ENCODE data around the gene GTF2IRD1.
"Not testable (repeated sequence)": the region's sequence is repeated elsewhere in the genome, so short reads cannot be mapped to it uniquely, and the experiment has no call there.

Gene GTF2IRD1

GRCh38 chr7:74554178-74554577 is 100.5 kb downstream of the GTF2IRD1 start:
- TF ChIP-seq CTCF (IDR thresholded peaks at IDR 0.05; ENCODE audit: insufficient read depth, low read length, poor library complexity, severe bottlenecking), result no peak
- Histone ChIP-seq H3K27me3 (replicated peaks; ENCODE audit: control insufficient read depth, insufficient read depth, low read length) (no peaks in the 10 kb centered on the region), H3K36me3 (ENCODE audit: control insufficient read depth, insufficient read depth, low read length) (no peaks in the 10 kb centered on the region), H3K4me3 (replicated peaks; ENCODE audit: low read depth, low read length) (no peak overlapping the region)
- no peak for DNase-seq (ENCODE audit: extremely low read depth, insufficient read length)

DNA sequence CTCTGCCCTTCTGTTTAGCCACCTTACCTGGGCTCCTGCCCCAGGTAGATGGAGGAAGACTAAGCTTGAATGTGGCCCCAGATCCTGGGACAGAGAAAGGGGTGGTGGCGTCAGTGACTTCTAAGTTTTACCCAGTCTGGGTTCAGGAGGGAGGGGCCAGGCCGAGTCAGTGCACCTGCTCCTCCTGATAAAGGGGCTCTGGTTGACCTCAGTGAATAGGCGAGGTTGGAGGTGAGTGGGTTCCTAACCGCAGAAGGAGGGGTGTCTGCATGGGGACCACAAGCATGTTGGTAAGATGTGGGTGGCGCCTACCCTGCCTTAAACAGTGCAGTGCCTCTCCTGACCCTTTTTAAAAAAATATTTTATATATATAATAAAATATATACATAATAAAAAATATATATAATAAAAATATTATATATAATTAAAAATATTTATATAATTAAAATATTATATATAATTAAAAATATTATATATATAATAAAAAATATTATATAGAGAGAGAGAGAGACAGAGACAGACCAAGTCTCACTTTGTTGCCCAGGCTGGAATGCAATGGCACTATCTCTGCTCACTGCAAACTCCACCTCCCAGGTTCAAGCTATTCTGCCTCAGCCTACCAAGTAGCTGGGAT is 106.5 kb downstream of the GTF2IRD1 start:
- H3K27me3 ChIP-seq (replicated peaks; ENCODE audit: control insufficient read depth, insufficient read depth, low read length), result no peaks in the 10 kb centered on the region
- no peaks in the 10 kb centered on the region for H3K36me3 ChIP-seq (ENCODE audit: control insufficient read depth, insufficient read depth, low read length)
- no peak for TF ChIP-seq CTCF (IDR thresholded peaks at IDR 0.05; ENCODE audit: insufficient read depth, low read length, poor library complexity, severe bottlenecking)
- H3K4me3 ChIP-seq (replicated peaks; ENCODE audit: low read depth, low read length), result no peak overlapping the region
- no peak for DNase-seq (ENCODE audit: extremely low read depth, insufficient read length)

DNA sequence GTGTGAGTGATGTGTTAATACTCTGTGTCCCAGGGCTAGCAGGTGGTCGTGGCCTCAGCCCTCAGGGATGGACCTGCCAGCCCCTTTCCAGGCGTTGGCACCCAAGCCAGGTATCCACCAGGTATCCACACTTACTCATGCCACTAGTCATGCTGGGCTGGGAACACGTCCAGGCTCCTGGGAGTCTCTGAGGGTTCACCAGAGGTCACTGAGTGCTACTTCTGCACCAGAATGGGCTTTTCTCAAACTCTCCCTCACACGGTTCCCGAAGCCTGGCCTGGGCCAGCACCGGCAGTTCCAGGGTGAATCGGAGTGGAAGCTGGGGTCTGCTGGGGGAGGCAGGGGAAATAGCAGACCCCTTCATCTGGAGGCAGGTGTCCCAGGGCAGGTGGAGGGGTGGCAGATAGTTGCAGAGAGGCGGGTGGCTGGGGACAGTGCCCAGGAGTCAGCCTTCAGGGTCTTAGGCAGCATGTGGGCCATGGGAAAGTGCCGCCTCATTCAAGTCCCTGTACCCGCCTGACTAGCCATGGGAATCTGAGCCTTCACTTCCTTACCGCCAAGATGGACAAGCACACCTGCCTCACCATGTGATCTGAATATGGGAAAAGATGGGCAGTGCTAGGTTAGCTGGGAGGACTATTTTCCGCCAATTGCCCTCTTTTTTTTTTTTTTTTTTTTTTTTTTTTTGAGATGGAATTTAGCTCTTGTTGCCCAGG is 108.3 kb downstream of the GTF2IRD1 start:
- H3K27me3 ChIP-seq (replicated peaks; ENCODE audit: control insufficient read depth, insufficient read depth, low read length), result no peaks in the 10 kb centered on the region
- TF ChIP-seq CTCF (IDR thresholded peaks at IDR 0.05; ENCODE audit: insufficient read depth, low read length, poor library complexity, severe bottlenecking), result no peak
- H3K4me3 ChIP-seq (replicated peaks; ENCODE audit: low read depth, low read length), result no peak overlapping the region
- no peaks in the 10 kb centered on the region for H3K36me3 ChIP-seq (ENCODE audit: control insufficient read depth, insufficient read depth, low read length)
- no peak for DNase-seq (ENCODE audit: extremely low read depth, insufficient read length)

DNA sequence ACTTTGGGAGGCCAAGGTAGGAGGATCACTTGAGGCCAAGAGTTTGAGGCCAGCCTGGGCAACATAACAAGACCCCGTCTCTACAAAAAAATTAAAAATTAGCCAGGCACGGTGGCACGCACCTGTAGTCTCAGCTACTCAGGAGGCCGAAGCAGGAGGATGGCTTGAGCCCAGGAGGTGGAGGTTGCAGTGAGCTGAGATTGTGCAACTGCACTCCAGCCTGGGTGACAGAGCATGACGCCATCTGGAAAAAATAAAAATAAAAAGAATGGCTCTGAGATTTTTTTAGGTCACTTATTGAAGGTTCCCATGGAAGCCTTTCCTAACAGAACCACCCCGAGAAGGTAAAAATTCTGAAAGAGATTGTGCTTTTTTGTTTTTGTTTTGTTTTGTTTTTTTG is 109.9 kb downstream of the GTF2IRD1 start:
- H3K27me3 ChIP-seq (replicated peaks; ENCODE audit: control insufficient read depth, insufficient read depth, low read length); H3K36me3 ChIP-seq (ENCODE audit: control insufficient read depth, insufficient read depth, low read length); H3K4me3 ChIP-seq (replicated peaks; ENCODE audit: low read depth, low read length); DNase-seq (ENCODE audit: extremely low read depth, insufficient read length): not testable (repeated sequence)

GRCh38 chr7:74567318-74567668 is 113.6 kb downstream of the GTF2IRD1 start:
- TF ChIP-seq CTCF (IDR thresholded peaks at IDR 0.05; ENCODE audit: insufficient read depth, low read length, poor library complexity, severe bottlenecking), result no peak
- H3K36me3 ChIP-seq (ENCODE audit: control insufficient read depth, insufficient read depth, low read length), result no peaks in the 10 kb centered on the region
- no peaks in the 10 kb centered on the region for H3K27me3 ChIP-seq (replicated peaks; ENCODE audit: control insufficient read depth, insufficient read depth, low read length)
- H3K4me3 ChIP-seq (replicated peaks; ENCODE audit: low read depth, low read length), result no peak overlapping the region
- no peak for DNase-seq (ENCODE audit: extremely low read depth, insufficient read length)

DNA sequence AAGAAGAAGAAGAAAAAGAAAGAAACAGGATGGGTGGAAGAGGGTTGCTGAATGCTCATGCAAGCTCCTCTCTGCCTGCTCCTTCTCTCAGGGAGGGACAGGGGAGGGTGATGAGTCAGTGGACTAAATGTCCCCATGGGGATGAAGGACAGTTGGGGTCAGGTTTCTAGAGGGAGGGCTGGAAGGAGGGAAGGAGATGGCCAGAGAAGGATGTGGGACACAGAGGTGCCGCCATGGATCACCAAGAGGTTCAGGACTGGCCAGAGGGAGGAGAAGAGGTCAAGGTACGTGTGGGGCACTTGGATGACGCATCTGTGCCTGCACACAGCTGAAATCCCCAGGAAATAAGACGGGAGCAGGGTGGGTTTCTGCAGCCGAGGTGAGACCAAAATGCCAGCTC is 115.0 kb downstream of the GTF2IRD1 start:
- DNase-seq (ENCODE audit: extremely low read depth, insufficient read length), result no peak
- TF ChIP-seq CTCF (IDR thresholded peaks at IDR 0.05; ENCODE audit: insufficient read depth, low read length, poor library complexity, severe bottlenecking), result no peak
- no peak overlapping the region for H3K4me3 ChIP-seq (replicated peaks; ENCODE audit: low read depth, low read length)
- no peaks in the 10 kb centered on the region for H3K36me3 ChIP-seq (ENCODE audit: control insufficient read depth, insufficient read depth, low read length)
- no peaks in the 10 kb centered on the region for H3K27me3 ChIP-seq (replicated peaks; ENCODE audit: control insufficient read depth, insufficient read depth, low read length)
